OCI-LY3 (cell line): ENCODE data around the gene GAMT.
A peak's percentile ranks its signal among the peaks of the same experiment; 100 is the strongest.

Source experiments
- H2AFZ ChIP-seq: fragments of 200-600, 300-600 bp; shearing (Covaris generic); 2 replicates; pipeline ENCODE4 v1.6.0; 2014; ENCODE audit warnings: antibody characterized with exemption, low read depth, low read length
- H3K27ac ChIP-seq: fragments of 200-600, 300-600 bp; sonication (generic); 2 replicates; pipeline ENCODE4 v1.5.1; 2014; ENCODE audit warnings: mild to moderate bottlenecking, low read length, moderate library complexity, mixed read lengths
- H3K27me3 ChIP-seq: fragments of 200-600, 300-600 bp; sonication (generic); 2 replicates; pipeline ENCODE4 v1.6.1; 2014; ENCODE audit warnings: low read depth, low read length, mixed read lengths
- H3K36me3 ChIP-seq: fragments of 200-600, 300-600 bp; sonication (generic); replicated peaks from 2 replicates; pipeline ENCODE3; 2014; ENCODE audit warnings: low read depth, low read length, mixed read lengths
- H3K4me1 ChIP-seq: fragments of 300-600, 200-600 bp; sonication (generic); 2 replicates; pipeline ENCODE4 v1.6.1; 2014; ENCODE audit warnings: low read length, mixed read lengths
- H3K4me2 ChIP-seq: fragments of 200-600, 300-600 bp; sonication (generic); 2 replicates; pipeline ENCODE4 v1.6.1; 2014; ENCODE audit warnings: low read length, mixed read lengths
- H3K4me3 ChIP-seq: fragments of 300-600, 200-600 bp; sonication (generic); 2 replicates; pipeline ENCODE4 v1.5.1; 2014; ENCODE audit warnings: antibody characterized with exemption, mild to moderate bottlenecking, low read length, moderate library complexity
- H3K79me2 ChIP-seq: fragments of 300-600, 200-600 bp; shearing (Covaris generic); 2 replicates; pipeline ENCODE4 v1.6.1; 2014; ENCODE audit warnings: mild to moderate bottlenecking, low read length, mixed read lengths
- H3K9ac ChIP-seq: fragments of 300-600, 200-600 bp; shearing (Covaris generic); 2 replicates; pipeline ENCODE4 v1.6.0; 2014; ENCODE audit warnings: mild to moderate bottlenecking, low read length, moderate library complexity
- H3K9me3 ChIP-seq: fragments of 200-600, 300-600 bp; shearing (Covaris generic); 2 replicates; pipeline ENCODE4 v1.6.1; 2014; ENCODE audit warnings: low read length, mixed read lengths; ENCODE audit not compliant: insufficient read depth
- H4K20me1 ChIP-seq: fragments of 200-600, 300-600 bp; sonication (generic); 2 replicates; pipeline ENCODE4 v1.6.1; 2016; ENCODE audit warnings: low read length, mixed read lengths; ENCODE audit not compliant: insufficient read depth
- CTCF ChIP-seq: fragments of 200-600, 300-600 bp; sonication (generic); IDR thresholded peaks from 2 replicates; pipeline ENCODE4 v1.5.1; 2014; ENCODE audit warnings: antibody characterized with exemption, low read length, low read depth
- EZH2phosphoT487 ChIP-seq: fragments of 200-600 bp; shearing (Covaris generic); IDR thresholded peaks from 2 replicates; pipeline ENCODE4 v1.6.1; 2018; ENCODE audit warnings: antibody characterized with exemption, mixed run types, low read depth

The GAMT gene

DNA sequence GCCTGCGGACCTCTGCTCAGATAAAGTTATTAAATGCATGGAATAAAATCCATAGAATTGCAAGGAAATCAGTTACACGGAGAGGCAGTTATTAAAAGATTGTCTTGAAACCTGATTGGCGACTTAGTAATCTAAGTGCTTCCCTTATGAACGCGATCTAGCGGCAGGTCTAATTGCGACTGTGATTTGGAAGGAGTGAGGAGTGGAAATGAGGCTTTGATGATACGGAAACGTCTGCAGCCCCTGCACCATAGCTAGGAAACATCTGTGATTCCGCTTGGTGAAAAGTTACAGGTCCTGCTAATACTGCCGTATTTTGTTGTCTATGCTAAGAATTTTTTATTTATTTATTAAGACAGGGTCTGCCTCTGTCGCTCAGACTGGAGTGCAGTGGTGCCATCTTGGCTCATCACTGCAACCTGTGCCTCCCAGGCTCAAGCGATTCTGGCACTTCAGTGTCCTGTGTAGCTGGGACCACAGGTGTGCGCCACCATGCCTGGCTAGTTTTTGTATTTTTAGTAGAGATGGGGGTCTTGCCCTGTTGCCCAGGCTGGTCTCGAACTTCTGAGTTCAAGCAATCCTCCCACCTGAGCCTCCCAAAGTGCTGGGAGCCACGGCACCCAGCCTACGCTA lies 16.7 kb downstream of the GAMT start:
- H3K4me3 ChIP-seq: peak overlapping the region; percentile 91
- no peak overlapping the region for H2AFZ ChIP-seq
- peaks cover 11% of the 10 kb centered on the region for H3K4me1 ChIP-seq
- no peaks in the 10 kb centered on the region for H3K9me3 ChIP-seq
- no peaks in the 10 kb centered on the region for H4K20me1 ChIP-seq
- H3K79me2 ChIP-seq: peaks cover 38% of the 10 kb centered on the region
- TF ChIP-seq EZH2phosphoT487: no peak
- TF ChIP-seq CTCF: no peak
- H3K27me3 ChIP-seq: no peaks in the 10 kb centered on the region
- no peak overlapping the region; the same call in 1 of the 2 replicates for H3K27ac ChIP-seq
- peaks cover 21% of the 10 kb centered on the region for H3K36me3 ChIP-seq
- peak overlapping the region; percentile 80 for H3K9ac ChIP-seq
- peak overlapping the region; percentile 89 for H3K4me2 ChIP-seq

DNA sequence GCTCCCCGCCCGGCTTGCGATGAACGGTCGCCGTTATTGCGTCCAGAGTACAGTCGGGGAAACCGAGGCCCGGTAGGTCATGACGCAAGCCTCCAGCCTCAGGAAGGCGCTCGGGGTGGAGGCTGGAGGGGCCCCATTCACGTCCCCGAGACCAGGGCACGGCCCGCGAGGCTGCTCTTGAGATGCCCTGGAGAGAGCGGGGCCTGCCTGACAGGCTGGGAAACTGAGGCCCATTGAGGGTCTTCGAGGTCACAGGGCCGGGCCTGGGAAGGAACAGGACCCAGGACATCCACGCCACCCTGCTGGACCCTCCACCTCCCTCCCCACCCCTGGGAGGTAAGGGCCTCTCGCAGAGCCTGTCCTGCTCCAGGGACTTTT lies 17.3 kb downstream of the GAMT start:
- TF ChIP-seq EZH2phosphoT487 (no peak), CTCF (no peak)
- no peaks in the 10 kb centered on the region for H3K9me3 ChIP-seq
- H2AFZ ChIP-seq: peak overlapping the region; percentile 18; the same call in 1 of the 2 replicates
- peak overlapping the region; percentile 89 for H3K4me2 ChIP-seq
- peak overlapping the region; percentile 80 for H3K9ac ChIP-seq
- peak overlapping the region; percentile 91 for H3K4me3 ChIP-seq
- no peaks in the 10 kb centered on the region for H3K27me3 ChIP-seq
- peaks cover 16% of the 10 kb centered on the region for H3K36me3 ChIP-seq
- peaks cover 38% of the 10 kb centered on the region for H3K79me2 ChIP-seq
- peaks cover 11% of the 10 kb centered on the region for H3K4me1 ChIP-seq
- H3K27ac ChIP-seq: peak overlapping the region; percentile 80
- no peaks in the 10 kb centered on the region for H4K20me1 ChIP-seq

DNA sequence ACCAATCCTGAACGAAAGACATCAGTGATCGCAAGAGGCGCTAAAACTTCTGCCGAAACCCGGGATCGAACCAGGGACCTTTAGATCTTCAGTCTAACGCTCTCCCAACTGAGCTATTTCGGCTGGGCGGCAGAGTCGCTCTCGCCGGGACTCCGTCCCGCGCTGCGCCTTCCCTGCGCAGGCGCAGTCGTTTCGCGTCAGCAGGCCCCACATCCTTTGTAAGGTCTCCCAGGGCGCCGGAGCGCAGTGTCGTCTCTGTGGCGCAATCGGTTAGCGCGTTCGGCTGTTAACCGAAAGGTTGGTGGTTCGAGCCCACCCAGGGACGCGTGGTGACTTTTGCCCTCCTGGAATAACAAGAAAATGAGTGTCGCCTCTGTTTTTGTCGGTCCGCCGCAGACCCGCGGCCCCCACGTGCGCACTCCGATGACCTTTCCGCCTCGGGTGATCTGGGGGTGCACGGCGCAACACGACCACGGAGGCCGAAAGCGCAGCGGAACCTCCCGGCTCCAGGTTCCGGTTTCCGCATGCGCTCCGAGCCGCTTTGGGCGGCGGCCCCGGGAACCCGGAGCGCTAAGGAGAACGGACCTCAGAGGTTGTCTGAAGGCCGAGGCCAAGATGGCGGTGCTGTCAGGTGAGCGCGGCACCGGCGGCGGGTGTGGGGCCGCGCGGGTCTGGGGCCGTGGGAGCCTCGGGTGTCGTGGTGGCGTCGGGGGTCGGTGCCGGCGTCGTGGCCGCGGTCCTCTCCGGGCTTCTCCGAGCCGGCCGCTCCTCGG lies 17.8 kb downstream of the GAMT start, which contains the start of gene NDUFS7:
Gene NDUFS7 (plus strand): TSS at position 596 of the 773 bp plus-strand sequence. CDS start 20 bp downstream, at position 616.
- Histone ChIP-seq H3K4me3 (peak within 1 kb of the TSS; percentile 91), H2AFZ (peak within 1 kb of the TSS; percentile 23; the same call in 1 of the 2 replicates), H4K20me1 (no peaks in the 10 kb centered on the region), H3K27ac (peak within 1 kb of the TSS; percentile 80), H3K79me2 (peaks cover 38% of the 10 kb centered on the region), H3K9me3 (no peaks in the 10 kb centered on the region), H3K4me1 (peaks cover 11% of the 10 kb centered on the region), H3K9ac (peak within 1 kb of the TSS; percentile 80), H3K36me3 (peaks cover 10% of the 10 kb centered on the region), H3K4me2 (peak within 1 kb of the TSS; percentile 89), H3K27me3 (no peaks in the 10 kb centered on the region)
- TF ChIP-seq EZH2phosphoT487 (no peak), CTCF (no peak)

- H3K4me2 ChIP-seq: peak overlapping the region; percentile 89
- peaks cover 11% of the 10 kb centered on the region for H3K4me1 ChIP-seq
- H3K9ac ChIP-seq: peak overlapping the region; percentile 54
Observed at GRCh38 chr19:1383017-1383311, 18.4 kb downstream of the GAMT start.

More at GRCh38 chr19:1383017-1383311, 18.4 kb downstream of the GAMT start:
- H3K27me3 ChIP-seq: no peaks in the 10 kb centered on the region
- TF ChIP-seq CTCF (peak; percentile 33), EZH2phosphoT487 (no peak)
- H3K79me2 ChIP-seq: peaks cover 37% of the 10 kb centered on the region
- H2AFZ ChIP-seq: peak overlapping the region; percentile 23; the same call in 1 of the 2 replicates
- H3K9me3 ChIP-seq: no peaks in the 10 kb centered on the region
- H3K4me3 ChIP-seq: peak overlapping the region; percentile 91
- peaks cover 5% of the 10 kb centered on the region for H3K36me3 ChIP-seq
- no peak overlapping the region for H3K27ac ChIP-seq
- H4K20me1 ChIP-seq: no peaks in the 10 kb centered on the region
